Activated CD4-positive, CD25-positive, alpha-beta regulatory T cell (primary cell): ENCODE data around the gene FAAP100.
"Not testable (repeated sequence)": the region's sequence is repeated elsewhere in the genome, so short reads cannot be mapped to it uniquely, and the experiment has no call there.

Source experiments
- DNase-seq, 4 experiments: peaks; one replicate each; lab custom pipeline; 2025; lab: John Stamatoyannopoulos, UW

Gene FAAP100, protein sequence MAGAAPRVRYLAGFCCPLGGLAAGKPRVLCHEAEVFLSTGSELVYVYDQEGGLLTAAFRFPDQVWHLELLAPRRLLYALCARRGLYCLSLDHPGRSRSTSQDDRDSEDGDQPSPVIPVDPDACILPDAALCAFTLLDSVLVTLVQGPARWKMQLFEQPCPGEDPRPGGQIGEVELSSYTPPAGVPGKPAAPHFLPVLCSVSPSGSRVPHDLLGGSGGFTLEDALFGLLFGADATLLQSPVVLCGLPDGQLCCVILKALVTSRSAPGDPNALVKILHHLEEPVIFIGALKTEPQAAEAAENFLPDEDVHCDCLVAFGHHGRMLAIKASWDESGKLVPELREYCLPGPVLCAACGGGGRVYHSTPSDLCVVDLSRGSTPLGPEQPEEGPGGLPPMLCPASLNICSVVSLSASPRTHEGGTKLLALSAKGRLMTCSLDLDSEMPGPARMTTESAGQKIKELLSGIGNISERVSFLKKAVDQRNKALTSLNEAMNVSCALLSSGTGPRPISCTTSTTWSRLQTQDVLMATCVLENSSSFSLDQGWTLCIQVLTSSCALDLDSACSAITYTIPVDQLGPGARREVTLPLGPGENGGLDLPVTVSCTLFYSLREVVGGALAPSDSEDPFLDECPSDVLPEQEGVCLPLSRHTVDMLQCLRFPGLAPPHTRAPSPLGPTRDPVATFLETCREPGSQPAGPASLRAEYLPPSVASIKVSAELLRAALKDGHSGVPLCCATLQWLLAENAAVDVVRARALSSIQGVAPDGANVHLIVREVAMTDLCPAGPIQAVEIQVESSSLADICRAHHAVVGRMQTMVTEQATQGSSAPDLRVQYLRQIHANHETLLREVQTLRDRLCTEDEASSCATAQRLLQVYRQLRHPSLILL

DNA sequence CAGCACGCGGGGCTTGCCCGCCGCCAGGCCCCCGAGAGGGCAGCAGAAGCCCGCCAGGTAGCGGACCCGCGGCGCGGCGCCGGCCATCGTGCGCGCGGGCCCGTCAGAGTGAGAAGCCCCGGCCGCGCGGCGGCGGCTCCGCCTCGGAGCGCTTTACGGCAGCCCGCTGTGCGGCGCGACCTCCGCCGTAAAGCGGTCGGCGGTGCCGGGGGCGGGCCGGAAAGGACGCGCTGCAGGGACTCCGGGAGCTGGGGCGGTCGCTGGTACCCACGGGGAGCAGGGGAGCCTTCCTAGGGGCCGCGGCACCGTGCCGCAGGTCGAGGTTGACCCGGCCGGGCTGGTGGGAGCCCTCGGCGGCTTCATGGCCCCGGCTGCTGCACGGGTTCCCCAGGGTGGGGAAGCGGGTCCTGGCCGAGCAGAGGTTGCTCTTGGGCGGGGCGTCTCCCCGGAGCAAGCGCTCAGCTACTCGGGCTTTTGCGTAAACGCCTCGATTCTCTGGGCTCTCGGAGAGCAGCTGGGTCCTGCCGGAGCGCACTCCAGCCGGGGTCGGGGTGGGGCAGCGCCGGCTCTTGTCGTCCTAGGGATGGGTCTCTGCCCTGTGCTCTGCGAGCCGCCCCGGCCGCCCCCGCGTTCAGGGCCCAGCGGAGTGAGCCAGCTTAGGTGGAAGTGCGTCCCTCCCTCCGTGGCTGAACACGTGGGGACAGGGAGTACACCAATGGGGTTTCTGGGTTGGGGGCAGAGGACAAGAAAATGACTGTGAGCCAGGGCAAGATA is at the start of gene FAAP100:
FAAP100 (minus strand) TSS at position 110 of the 774 bp plus-strand sequence; CDS start at position 87, 23 bp downstream.
- DNase-seq = peak; percentile 56 to 74 (median 68)

DNA sequence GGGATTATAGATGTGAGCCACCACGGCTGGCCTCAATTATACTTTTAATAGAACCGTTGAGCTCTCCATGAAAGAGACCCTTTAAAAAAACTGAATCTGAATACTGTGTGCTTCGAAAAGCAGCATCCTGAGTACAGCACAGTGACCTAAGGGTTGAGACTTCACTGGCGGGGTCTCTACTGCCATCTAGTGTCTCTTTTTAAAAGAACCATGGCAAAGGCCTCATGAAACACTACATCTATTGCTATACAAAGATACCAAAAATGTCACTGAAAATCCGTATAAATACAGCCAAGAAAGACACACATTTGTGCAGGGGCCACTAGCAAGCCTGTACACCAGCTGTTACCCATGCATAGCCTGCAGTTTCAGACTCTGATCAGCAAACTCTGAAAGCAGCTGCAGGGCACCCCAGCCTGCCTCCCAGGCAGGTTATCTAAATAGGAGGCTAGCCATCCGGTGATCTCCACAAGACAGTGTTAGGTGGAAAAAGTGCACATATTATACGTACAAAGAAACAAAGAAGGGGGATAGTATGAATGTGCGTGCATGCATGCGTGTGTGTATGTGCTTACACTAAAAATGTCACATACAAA is 49.5 kb upstream of the FAAP100 start:
- DNase-seq = peak in 1 of 4 experiments; percentile 7

DNA sequence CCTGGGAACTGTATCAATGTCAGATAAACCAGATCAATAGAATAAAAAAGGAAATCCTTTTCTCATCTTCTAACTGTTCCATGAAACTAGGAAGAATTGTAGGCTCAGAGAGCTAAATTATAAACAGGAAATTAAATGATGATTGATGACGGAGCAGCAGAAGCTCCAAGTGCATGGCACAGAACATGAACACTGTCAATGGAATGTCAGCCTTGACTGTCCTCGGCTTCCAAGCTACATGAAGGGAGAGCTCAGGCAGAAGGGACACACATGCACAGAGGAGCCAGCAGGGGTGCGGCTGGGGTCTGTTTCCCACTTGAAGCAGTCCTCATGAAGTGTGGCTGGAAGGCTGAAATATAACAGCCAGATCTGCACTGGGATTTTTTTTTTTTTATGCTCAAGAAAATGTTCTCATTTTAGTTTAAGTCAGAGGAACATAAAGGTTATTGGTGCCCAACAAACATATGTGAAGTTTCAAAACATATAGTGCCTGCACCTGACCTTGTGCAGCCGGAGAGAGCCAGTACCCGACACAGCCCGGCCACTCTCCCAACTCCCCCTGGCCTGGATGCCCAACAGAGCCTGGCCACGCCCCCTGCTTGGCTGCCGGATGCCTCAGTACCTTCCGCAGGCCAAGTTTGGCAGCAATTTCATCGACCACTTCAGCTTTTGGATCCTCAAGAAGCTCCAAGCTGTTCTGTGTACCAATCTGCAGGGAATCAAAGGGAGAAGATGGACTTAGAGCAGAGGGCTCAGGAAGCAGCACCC is 47.8 kb upstream of the FAAP100 start:
- DNase-seq = no peak

DNA sequence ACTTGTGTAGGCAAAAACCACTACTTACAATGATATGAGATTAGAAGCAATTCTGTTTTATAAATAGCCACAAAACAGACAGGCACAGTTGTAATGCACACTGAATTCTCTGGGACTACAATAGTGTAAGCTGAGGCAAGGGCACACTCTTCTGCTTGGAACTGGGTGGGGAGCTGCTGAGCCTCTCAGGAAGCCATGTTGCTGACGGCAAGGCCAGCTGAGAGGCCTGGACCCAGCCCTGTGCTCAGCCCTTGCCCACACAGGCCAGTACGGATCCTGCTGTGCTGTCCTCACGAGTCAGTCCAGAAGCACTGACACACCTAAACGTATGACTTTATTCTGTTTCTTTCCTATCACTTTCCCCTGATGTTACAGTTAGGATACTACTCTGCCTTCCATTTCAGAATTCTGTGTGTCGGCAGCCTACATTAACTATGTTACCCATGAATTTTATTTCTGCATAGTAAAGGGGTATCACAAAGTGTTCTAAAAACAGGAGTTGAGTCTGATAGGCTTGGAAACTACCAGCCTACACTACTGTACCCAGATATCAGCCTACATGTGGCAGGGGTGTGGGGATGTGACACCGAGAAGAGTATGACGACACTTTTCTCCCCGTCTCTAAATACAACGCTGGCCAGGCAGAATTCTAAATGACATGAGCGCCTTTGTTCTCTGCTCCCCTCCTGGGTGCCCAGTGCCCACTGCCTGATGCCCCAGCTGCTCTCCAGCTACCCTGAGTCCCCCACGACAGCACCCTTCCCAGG is 41.1 kb upstream of the FAAP100 start:
- no peak for DNase-seq

DNA sequence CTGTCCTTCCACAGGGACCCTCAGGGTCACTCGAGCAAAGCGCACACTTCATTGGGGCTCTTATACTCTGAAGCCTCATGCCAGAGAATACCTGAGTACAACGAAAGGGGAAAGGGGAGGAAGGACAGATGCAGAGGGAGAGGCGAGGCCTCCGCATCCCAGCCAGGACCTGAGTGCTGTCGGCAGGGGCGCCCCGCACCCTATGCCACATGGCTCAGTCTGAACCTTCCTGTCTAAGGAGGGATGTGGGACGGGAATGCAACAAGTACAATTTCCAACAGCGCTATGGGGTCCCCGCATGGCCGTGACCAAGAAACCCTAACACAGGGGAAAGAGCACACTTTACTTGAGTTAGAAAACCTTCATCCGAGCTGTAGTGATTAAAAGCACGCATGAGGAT is 39.8 kb upstream of the FAAP100 start:
- no peak for DNase-seq

DNA sequence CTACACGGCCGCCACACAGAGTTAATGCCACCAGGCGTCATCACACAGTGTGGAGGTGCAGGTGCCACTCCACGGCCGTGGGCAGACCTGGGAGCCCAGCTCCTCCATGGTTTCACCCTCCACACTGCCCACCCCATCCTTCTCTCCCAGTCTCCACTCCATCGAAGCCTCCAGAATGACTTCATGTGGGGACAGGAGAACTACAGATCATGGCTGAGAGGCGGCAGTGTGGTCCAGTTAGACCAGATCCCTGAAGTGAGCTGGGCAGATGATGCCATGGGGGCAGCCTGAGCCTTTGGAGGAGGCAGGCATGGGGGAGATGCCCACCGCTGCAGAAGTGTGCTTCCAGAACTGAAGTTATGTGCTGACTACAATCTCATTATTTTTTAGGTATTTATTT is 38.0 kb upstream of the FAAP100 start:
- DNase-seq = no peak

DNA sequence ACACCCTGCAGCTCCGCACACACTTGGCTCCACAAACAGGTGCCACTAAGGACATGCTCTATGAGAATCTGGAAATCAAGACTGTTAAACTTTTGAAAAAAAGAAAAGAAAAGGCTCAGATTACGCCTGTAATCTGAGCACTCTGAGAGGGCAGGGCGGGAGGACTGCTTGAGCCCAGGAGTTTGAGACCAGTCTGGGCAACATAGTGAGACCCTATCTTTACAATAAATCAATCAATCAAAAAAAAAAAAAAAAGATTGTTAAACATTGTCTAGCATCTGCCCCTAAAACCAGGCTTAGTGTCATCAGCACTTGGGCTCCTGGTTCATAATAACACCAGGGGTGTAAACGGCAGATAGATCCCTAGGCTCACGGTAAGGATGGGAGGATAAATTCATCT is 37.5 kb upstream of the FAAP100 start:
- DNase-seq = no peak

DNA sequence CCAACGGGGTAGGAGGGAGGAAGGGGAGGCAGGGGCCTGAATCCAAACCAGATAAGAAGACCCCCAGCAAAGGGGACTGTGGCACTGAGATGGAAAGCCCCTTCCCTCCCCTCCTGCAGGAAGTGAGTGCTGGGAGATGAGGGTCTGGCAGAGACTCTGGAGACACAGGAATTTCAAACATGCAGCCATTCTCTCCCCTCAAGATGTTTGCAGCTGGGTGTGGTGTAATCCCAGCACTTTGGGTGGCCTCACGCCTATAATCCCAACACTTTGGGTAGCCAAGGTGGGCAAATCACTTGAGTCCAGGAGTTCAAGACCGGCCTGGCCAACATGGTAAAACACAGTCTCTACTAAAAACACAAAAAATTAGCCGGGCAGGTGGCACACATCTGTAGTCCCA is 33.9 kb upstream of the FAAP100 start:
- DNase-seq = no peak

DNA sequence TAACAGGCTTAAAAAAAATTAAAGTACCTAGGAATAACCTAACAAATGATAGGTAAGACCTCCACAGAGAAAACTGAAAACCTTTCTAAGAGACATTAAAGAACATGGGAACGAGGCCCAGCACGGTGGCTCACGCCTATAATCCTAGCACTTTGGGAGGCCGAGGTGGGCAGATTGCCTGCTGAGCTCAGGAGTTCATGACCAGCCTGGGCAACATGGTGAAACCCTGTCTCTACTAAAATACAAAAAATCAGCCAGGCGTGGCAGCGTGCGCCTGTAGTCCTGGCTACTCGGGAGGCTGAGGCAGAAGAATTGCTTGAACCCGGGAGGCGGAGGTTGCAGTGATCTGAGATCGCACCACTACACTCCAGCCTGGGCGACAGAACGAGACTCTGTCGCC is 32.6 kb upstream of the FAAP100 start:
- not testable (repeated sequence) for DNase-seq

DNA sequence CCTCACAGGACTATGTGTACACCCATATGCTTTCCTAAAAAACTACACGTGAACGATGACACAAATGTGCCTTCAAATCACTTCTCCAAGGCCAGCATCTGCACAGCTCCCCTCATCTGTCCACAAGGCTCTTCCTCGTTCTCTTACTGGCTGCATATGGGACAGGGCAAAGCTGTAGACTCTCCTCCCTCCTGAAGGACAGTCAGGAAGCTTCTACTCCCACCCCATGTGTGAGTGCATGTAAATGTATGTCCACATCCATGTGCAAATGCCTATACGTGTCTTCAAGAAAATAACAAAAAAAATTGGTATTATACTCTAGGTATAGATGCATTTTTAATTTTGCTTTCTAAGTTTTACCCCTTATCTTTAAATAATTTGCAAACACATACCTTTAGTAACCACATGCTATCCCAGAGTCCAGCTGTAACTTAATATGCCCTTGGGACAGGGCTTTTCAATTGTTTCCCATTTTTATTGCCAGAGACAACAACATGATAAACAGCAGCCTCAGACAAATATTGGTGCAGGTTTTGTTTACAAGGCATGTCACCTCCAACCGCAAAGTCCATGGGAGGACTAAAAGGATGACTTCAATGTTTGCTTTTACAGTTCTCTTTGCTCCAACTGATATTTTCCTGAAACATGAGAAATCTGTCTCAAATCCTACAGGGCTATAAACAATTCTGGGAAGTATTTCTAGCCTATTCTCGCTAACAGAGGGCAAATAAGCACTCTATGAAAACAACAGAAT is 31.6 kb upstream of the FAAP100 start:
- DNase-seq = no peak

DNA sequence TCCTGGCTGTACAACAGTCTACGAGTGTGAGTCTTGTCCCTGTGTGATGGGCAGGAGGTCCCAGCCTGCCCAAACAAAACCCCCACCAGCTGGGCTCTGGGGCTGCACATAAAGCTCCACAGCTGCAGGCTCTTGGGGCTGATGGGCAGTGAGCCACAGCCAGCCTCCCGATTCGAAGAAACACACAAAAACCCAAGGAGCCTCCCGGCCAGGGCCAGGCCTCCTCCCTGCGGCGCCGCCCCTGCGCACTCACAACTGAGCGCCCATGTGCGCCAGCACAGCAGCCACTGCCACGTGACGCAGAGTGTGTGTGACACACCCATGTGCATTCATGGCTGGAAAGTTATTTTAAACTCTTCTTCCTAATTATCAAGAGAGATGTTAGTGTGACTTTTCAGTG is 30.6 kb upstream of the FAAP100 start:
- DNase-seq = no peak

DNA sequence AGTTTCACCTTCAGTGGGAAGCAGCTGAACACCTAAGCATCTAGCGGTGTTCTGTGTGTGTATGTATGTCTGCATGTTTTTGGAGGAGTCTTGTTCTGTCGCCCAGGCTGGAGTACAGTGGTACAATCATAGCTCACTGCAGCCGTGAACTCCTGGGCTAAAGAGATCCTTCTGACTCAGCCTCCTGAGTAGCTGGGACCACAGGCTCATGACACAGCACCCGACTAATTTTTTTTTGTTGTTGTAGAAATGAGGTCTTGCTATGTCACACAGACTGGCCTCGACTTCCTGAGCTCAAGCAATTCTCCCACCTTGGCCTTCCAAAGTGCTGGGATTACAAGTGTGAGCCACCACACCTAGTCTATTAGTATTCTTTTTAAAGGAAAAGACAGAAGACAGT is 30.2 kb upstream of the FAAP100 start:
- DNase-seq = no peak

DNA sequence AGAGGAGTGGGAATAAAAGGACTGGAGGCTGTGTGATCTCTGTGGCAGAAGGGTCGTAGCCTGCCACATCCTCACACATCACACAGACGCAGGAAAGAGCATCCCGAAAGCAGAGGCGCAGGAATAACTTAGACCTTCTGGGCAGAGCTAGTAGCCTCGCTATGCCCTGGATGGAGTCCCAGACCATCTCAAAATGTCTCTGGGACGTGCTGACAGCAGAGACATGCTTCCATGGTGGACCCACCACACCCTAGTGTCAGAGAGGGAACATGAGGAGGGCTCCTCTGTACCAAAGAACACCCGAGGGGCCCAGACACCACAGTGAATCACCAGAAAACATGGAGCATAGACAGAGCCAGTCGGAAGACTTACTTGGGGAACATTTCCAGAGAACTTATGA is 29.6 kb upstream of the FAAP100 start:
- DNase-seq = no peak

DNA sequence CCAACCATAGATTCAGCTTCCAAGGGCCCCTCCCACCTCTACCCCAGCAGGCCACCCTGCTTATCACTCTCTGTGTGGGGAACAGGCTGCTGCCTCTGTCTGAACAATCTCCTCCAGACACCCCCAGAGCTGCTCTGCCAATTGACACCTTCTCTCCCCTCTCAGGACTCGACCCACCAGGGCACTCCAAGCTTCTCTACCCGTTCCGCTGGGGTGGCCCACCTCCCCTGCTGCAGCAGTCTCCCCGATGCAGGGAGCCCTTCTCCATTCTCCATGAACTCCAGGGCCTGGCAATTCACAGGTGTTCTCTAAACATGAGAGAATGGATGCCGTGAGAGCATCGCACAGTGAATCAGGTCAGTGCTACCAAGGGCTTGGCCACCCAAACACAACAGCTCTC is 28.3 kb upstream of the FAAP100 start:
- DNase-seq = no peak

DNA sequence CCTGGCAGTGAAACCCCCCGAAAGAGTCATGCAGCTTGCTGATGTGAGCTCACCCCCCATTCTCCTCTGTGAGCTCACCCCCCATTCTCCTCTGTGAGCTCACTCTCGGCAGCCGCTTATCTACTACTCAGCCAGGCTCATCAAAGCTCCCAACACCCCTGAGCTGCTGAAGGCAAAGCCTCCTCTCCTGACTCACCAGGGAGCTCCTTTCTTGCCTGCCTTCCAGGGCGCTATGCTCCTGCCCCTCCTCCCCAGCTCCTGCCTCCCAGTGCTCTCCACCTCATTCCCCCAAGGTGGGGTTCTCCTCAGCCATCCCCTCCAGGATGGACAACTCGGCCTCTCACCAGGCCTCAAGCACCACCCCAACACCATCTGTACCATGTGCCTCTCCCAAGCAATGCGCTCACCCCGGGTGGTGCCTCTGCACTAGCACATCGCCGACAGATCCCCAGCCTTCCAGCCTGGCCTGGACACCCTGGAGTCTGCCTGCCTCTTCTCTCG is 27.7 kb upstream of the FAAP100 start:
- no peak for DNase-seq

DNA sequence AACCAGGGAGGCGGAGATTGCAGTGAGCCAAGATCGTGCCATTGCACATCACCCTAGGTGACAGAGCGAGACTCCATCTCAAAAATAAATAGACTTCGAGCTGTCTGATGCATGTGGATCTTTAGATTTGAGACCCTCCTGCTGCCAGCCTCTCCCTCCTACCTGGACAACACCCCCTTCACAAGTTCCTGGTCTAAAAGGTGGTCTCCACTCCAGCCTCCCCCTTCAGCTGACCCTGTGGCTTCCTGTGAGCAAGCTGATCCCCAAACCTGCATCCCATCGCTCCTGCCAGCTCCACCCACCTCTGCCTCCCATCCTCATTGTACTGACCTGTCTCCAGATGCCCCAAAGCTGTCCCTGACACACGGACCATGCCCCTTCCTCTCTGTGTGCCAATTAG is 27.1 kb upstream of the FAAP100 start:
- DNase-seq = no peak

DNA sequence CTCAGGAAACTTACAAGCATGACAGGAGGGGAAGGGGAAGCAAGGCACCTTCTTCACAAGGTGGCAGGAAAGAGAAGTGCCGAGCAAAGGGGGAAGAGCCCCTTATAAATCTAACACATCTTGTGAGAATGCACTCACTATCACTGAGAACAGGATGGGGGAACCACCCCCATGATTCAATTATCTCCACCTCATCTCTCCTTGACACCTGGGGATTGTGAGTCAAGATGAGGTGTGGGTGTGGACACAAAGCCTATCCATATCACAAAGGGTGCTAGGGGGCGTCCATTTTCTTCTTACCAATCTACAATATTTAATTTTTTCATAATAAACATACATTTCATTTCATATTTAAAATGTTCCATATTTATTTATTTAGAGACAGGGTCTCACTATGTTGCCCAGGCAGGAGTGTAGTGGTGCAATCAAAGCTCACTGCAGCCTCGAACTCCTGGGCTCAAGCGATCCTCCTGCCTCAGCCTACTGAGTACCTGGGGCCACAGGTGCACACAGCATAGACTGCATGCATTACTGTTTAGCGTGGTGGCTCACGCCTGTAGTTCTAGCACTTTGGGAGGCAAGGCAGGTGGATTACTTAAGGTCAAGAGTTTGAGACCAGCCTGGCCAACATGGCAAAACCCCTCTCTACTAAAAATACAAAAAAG is 26.5 kb upstream of the FAAP100 start:
- DNase-seq = no peak

DNA sequence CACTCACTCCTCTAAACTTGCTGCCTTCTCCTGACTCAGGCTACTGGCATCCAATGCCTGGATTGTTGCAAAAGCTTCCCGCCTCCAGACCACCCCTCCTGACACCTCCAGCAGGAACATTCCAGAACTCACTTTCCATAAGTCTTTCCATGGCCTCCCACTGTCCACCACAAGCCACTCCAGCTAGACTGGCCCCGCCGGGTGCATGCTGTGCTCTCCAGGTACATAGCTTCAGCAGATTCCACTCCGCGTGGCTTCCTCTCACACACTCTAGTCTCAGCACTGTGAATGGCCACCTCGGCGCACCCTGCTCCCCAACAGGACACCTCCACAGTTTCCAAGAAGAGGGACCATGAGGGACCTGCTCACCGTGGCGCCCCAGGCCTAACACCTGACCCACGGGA is 25.9 kb upstream of the FAAP100 start:
- DNase-seq = no peak
